Kasumi-1 (cell line): Measurements from ENCODE around the gene FOXL2NB.
"Not testable (repeated sequence)": the region's sequence is repeated elsewhere in the genome, so short reads cannot be mapped to it uniquely, and the experiment has no call there.

Experiments used
- DNase-seq, 2 experiments: peaks; one replicate each; lab custom pipeline; 2025; lab: John Stamatoyannopoulos, UW

The FOXL2NB gene

GRCh38 chr3:138946663-138947494 is at the start of gene FOXL2NB, which contains the start of gene FOXL2:
FOXL2NB (plus strand) TSS chr3:138947217; CDS start chr3:138947365, 148 bp downstream.
FOXL2 (minus strand) TSS chr3:138947137; CDS start chr3:138946722, 415 bp downstream.
- no peak for DNase-seq

GRCh38 chr3:138898301-138898700 is 48.7 kb upstream of the FOXL2NB start:
- DNase-seq, result no peak

GRCh38 chr3:138898708-138899107 is 48.3 kb upstream of the FOXL2NB start:
- DNase-seq, result no peak

- no peak for DNase-seq
Observed at GRCh38 chr3:138899351-138899991, 47.5 kb upstream of the FOXL2NB start.

- DNase-seq, result peak; percentile 41 to 52
Observed at GRCh38 chr3:138901567-138901966, 45.5 kb upstream of the FOXL2NB start.

- no peak for DNase-seq
Observed at GRCh38 chr3:138902171-138902570, 44.8 kb upstream of the FOXL2NB start.

- DNase-seq, result no peak
Observed at GRCh38 chr3:138907539-138907938, 39.5 kb upstream of the FOXL2NB start.

- DNase-seq, result no peak
Observed at GRCh38 chr3:138908846-138909245, 38.2 kb upstream of the FOXL2NB start.

- no peak for DNase-seq
Observed at GRCh38 chr3:138909904-138910303, 37.1 kb upstream of the FOXL2NB start.

- DNase-seq, result no peak
Observed at GRCh38 chr3:138911621-138912020, 35.4 kb upstream of the FOXL2NB start.

- no peak for DNase-seq
Observed at GRCh38 chr3:138912237-138912636, 34.8 kb upstream of the FOXL2NB start.

- DNase-seq, result no peak
Observed at GRCh38 chr3:138913766-138914165, 33.3 kb upstream of the FOXL2NB start.

GRCh38 chr3:138914870-138915502 is 32.0 kb upstream of the FOXL2NB start:
- peak; percentile 76 to 81 for DNase-seq

- peak; percentile 87 to 89 for DNase-seq
Observed at GRCh38 chr3:138915503-138916498, 31.2 kb upstream of the FOXL2NB start.

- no peak for DNase-seq
Observed at GRCh38 chr3:138916824-138917223, 30.2 kb upstream of the FOXL2NB start.

- no peak for DNase-seq
Observed at GRCh38 chr3:138919325-138919724, 27.7 kb upstream of the FOXL2NB start.

- DNase-seq, result no peak
Observed at GRCh38 chr3:138921316-138922292, 25.4 kb upstream of the FOXL2NB start.

GRCh38 chr3:138922400-138922799 is 24.6 kb upstream of the FOXL2NB start:
- DNase-seq, result not testable (repeated sequence)

- DNase-seq, result peak; percentile 91 to 93
Observed at GRCh38 chr3:138923531-138923994, 23.5 kb upstream of the FOXL2NB start.

- DNase-seq, result no peak
Observed at GRCh38 chr3:138928727-138929372, 18.2 kb upstream of the FOXL2NB start.
